ENCODE results near the gene PRKG2.

- TF ChIP-seq, protein P1, sequence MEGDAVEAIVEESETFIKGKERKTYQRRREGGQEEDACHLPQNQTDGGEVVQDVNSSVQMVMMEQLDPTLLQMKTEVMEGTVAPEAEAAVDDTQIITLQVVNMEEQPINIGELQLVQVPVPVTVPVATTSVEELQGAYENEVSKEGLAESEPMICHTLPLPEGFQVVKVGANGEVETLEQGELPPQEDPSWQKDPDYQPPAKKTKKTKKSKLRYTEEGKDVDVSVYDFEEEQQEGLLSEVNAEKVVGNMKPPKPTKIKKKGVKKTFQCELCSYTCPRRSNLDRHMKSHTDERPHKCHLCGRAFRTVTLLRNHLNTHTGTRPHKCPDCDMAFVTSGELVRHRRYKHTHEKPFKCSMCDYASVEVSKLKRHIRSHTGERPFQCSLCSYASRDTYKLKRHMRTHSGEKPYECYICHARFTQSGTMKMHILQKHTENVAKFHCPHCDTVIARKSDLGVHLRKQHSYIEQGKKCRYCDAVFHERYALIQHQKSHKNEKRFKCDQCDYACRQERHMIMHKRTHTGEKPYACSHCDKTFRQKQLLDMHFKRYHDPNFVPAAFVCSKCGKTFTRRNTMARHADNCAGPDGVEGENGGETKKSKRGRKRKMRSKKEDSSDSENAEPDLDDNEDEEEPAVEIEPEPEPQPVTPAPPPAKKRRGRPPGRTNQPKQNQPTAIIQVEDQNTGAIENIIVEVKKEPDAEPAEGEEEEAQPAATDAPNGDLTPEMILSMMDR (IDR thresholded peaks at IDR 0.05 in 4 of 5, conservative IDR thresholded peaks at IDR 0.05 in 1 of 5), result no peak
- TF ChIP-seq POLR2A (IDR thresholded peaks at IDR 0.05), result no peak
Observed at GRCh38 chr4:81235982-81236749, 21.1 kb upstream of the PRKG2 start.
